Testis (tissue), 3 donors: ENCODE measurements around the gene MAGI1. TPM values are rescaled to one million over a fixed set of nuclear protein-coding genes. Genes with fewer than 3 reads are reported as not detected.

Experiments
- DNase-seq: peaks from one replicate; pipeline ENCODE4 v3.0.0-alpha.2; 2019
- H3K27ac ChIP-seq, 2 donors: fragments of 200-600 bp; sonication (generic); one replicate each; pipeline ENCODE4 v1.5.1; 2019
- H3K27me3 ChIP-seq: fragments of 200-600 bp; sonication (generic); one replicate; pipeline ENCODE4 v1.5.1; 2019
- H3K36me3 ChIP-seq: fragments of 200-600 bp; sonication (generic); one replicate; pipeline ENCODE4 v1.5.1; 2017; ENCODE audit warnings: low read depth; ENCODE audit errors: missing control alignments
- H3K4me1 ChIP-seq: fragments of 200-600 bp; sonication (generic); one replicate; pipeline ENCODE4 v1.5.1; 2019
- H3K4me3 ChIP-seq, 2 donors: fragments of 200-600 bp; sonication (generic); one replicate each; pipeline ENCODE4 v1.5.1; 2017 to 2019
- H3K9me3 ChIP-seq: fragments of 200-600 bp; sonication (generic); one replicate; pipeline ENCODE4 v1.5.1; 2017
- CTCF ChIP-seq, 3 experiments: fragments of 450-650 bp in 2 of 3; fragments of 200-600 bp in 1 of 3; sonication (generic) in 1 of 3; IDR thresholded peaks; one replicate each; pipeline ENCODE4 v1.5.1; 2016 to 2019; ENCODE audit warnings: antibody characterized with exemption in 3 of 3, mild to moderate bottlenecking in 2 of 3, moderate library complexity in 1 of 3
- POLR2A ChIP-seq: fragments of 450-650 bp; IDR thresholded peaks from one replicate; pipeline ENCODE4 v1.6.1; 2017; ENCODE audit warnings: antibody characterized with exemption, mild to moderate bottlenecking, moderate library complexity
- WGBS, 2 donors: methylation state at CpG; one replicate each; pipeline ENCODE4 v1.1.5; 2018; 5-methylcytosine and 5-hydroxymethylcytosine counted together
- intact Hi-C: fragments of 100-400 bp; cut with DNase I; formaldehyde crosslinking; loops from one replicate; pipeline ENCODE4 v1.15.1; 2023; ENCODE audit warnings: low total_unique reads
- polyA plus RNA-seq: library from polyadenylated mRNA; stranded (reverse); fragments of 350-450 nt; fragmentation: Illumina TruSeq; extraction: RNeasy Lipid Tissue Mini Kit (QIAGEN cat#74804); gene quantifications from one replicate; pipeline ENCODE4 v1.2.3, GENCODE V29; 2014; ENCODE audit warnings: low read depth, low replicate concordance; ENCODE audit not compliant: insufficient read depth
- total RNA-seq, 2 donors: library from RNA; depleted of rRNA; stranded (reverse); fragments of >200 nt; gene quantifications; one replicate each; pipeline ENCODE4 v1.2.3, GENCODE V29; 2016

MAGI1 gene
- total and polyA plus RNA-seq, 3 donors from 2014 or later = 55.4 to 60.4 (median 56.1) TPM

- Histone ChIP-seq H3K27me3 (no peaks in the 10 kb centered on the region), H3K36me3 (no peaks in the 10 kb centered on the region), H3K4me3 (no peak overlapping the region), H3K27ac (no peak overlapping the region), H3K9me3 (no peaks in the 10 kb centered on the region), H3K4me1 (no peaks in the 10 kb centered on the region)
- intact Hi-C loops = no loop called here
- DNase-seq = no peak
- 66 to 77% methylated on average over 6 of the region's 6 CpGs for WGBS, 2 donors
- TF ChIP-seq CTCF (IDR thresholded peaks at IDR 0.05) (no peak), POLR2A (no peak)
Measured at GRCh38 chr3:65776494-65776893, 262.2 kb downstream of the MAGI1 start.

GRCh38 chr3:65776081-65776480, 262.6 kb downstream of the MAGI1 start:
- H3K36me3 ChIP-seq = no peaks in the 10 kb centered on the region
- no peaks in the 10 kb centered on the region for H3K27me3 ChIP-seq
- H3K27ac ChIP-seq = no peak overlapping the region
- no peaks in the 10 kb centered on the region for H3K4me1 ChIP-seq
- H3K9me3 ChIP-seq = no peaks in the 10 kb centered on the region
- no peak for DNase-seq
- TF ChIP-seq CTCF (IDR thresholded peaks at IDR 0.05) (no peak), POLR2A (no peak)
- intact Hi-C loops = no loop called here
- H3K4me3 ChIP-seq = no peak overlapping the region

GRCh38 chr3:65772758-65773157, 266.0 kb downstream of the MAGI1 start:
- intact Hi-C loops = no loop called here
- Histone ChIP-seq H3K4me3 (no peak overlapping the region), H3K27ac (no peak overlapping the region), H3K27me3 (no peaks in the 10 kb centered on the region), H3K4me1 (no peaks in the 10 kb centered on the region), H3K9me3 (no peaks in the 10 kb centered on the region), H3K36me3 (no peaks in the 10 kb centered on the region)
- DNase-seq = no peak
- WGBS, 2 donors = 77 to 88% methylated on average over 3 of the region's 3 CpGs
- TF ChIP-seq POLR2A = no peak
- TF ChIP-seq CTCF (IDR thresholded peaks at IDR 0.05) = no peak

DNA sequence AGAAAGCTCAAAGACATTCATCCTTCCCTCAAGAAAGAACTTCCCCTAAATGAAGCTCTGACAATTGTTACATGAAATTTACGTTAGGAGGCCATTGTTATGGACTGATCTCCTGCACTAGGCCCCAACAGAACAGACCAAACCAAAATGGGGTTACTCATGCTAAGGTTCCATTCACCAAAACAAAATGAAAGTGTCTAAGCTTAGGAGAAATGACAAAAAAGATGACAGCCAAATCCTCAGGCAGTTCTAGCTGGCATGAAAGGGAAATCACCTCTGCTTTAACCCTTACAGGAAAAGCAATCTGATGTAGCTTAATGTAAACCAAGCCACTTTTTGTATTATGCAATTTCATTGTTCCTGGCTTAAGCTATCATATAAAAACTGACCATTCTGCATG, 271.2 kb downstream of the MAGI1 start:
- Histone ChIP-seq H3K4me1 (no peaks in the 10 kb centered on the region), H3K4me3 (no peak overlapping the region), H3K9me3 (no peaks in the 10 kb centered on the region), H3K27me3 (no peaks in the 10 kb centered on the region), H3K27ac (no peak overlapping the region), H3K36me3 (no peaks in the 10 kb centered on the region)
- intact Hi-C loops = no loop called here
- WGBS, 2 donors = 76 to 91% methylated on average over 1 of the region's 1 CpG
- DNase-seq = no peak
- TF ChIP-seq POLR2A = no peak

DNA sequence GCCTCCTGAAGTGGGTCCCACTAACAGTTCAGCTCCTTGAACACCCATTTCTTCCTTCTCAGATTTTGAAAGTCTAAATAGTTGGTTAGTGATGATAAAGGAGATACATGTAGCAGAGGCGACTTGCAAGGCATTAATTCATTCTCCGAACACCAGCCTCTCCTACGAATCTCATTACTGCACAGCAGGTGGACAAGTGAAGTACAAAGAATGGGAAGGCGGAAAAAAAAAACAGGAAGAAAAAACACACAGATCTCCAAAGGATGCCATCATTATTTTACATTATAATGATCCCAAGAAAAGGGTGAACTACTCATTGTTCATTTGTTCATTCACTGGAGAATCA, 276.5 kb downstream of the MAGI1 start:
- 87 to 90% methylated on average over 4 of the region's 4 CpGs for WGBS, 2 donors
- Histone ChIP-seq H3K27me3 (no peaks in the 10 kb centered on the region), H3K36me3 (no peaks in the 10 kb centered on the region), H3K27ac (no peak overlapping the region), H3K9me3 (no peaks in the 10 kb centered on the region), H3K4me3 (no peak overlapping the region), H3K4me1 (no peaks in the 10 kb centered on the region)
- TF ChIP-seq CTCF (IDR thresholded peaks at IDR 0.05) = no peak
- TF ChIP-seq POLR2A = no peak
- intact Hi-C loops = no loop called here
- DNase-seq = no peak
